H1 (cell line): Measurements from ENCODE around the gene RPL41. TPM values are rescaled to one million over a fixed set of nuclear protein-coding genes. Genes with fewer than 3 reads are reported as not detected.

Experiments
- ASH2L ChIP-seq: fragments of 200-600, 300-600 bp; sonication (generic); IDR thresholded peaks from one replicate; pipeline ENCODE4 v1.7.1; 2017; ENCODE audit warnings: low read length
- ATF2 ChIP-seq: IDR thresholded peaks from 2 replicates; pipeline ENCODE4 v1.6.1; 2012; ENCODE audit warnings: low read length, inconsistent platforms
- CHD1 ChIP-seq: IDR thresholded peaks from 2 replicates; pipeline ENCODE4 v1.6.1; 2012; ENCODE audit warnings: low read depth, low read length, improper control_type of control experiment
- CTBP2 ChIP-seq: IDR thresholded peaks from 2 replicates; pipeline ENCODE4 v1.7.0; 2011; ENCODE audit warnings: borderline replicate concordance, mild to moderate bottlenecking, moderate library complexity, mixed read lengths, low read length; ENCODE audit not compliant: insufficient read depth, insufficient read length
- EGR1 ChIP-seq: IDR thresholded peaks from 2 replicates; pipeline ENCODE4 v1.6.1; 2011; ENCODE audit warnings: low read depth, low read length, borderline replicate concordance
- FOSL1 ChIP-seq: IDR thresholded peaks from 2 replicates; pipeline ENCODE4 v1.6.1; 2011; ENCODE audit warnings: mild to moderate bottlenecking, low read depth, low read length, moderate library complexity; ENCODE audit not compliant: insufficient read depth
- GTF2F1 ChIP-seq: IDR thresholded peaks from 2 replicates; pipeline ENCODE4 v1.6.1; 2012; ENCODE audit warnings: low read depth, low read length, improper control_type of control experiment, borderline replicate concordance
- JUN ChIP-seq: IDR thresholded peaks from 2 replicates; pipeline ENCODE4 v1.6.1; 2011; ENCODE audit warnings: low read depth, mild to moderate bottlenecking, improper control_type of control experiment, low read length
- KDM1A ChIP-seq: fragments of 200-600, 300-600 bp; sonication (generic); IDR thresholded peaks from 2 replicates; pipeline ENCODE4 v1.7.1; 2016; ENCODE audit warnings: mild to moderate bottlenecking, low read length, borderline replicate concordance
- KDM4A ChIP-seq: IDR thresholded peaks from one replicate; pipeline ENCODE4 v1.7.1; 2012; ENCODE audit warnings: low read depth, mild to moderate bottlenecking, moderate library complexity, low read length, inconsistent platforms; ENCODE audit not compliant: severe bottlenecking
- PHF8 ChIP-seq: fragments of 200-600 bp; sonication (generic); conservative IDR thresholded peaks from 2 replicates; pipeline ENCODE4 v1.7.1; 2012; ENCODE audit warnings: low read depth, mild to moderate bottlenecking, inconsistent platforms, low read length, moderate library complexity
- POLR2A ChIP-seq, 2 experiments: IDR thresholded peaks; 1 replicate in 1 of 2; 2 replicates in 1 of 2; pipeline ENCODE4 v1.6.1; 2011; ENCODE audit warnings: low read depth in 2 of 2, low read length in 2 of 2, mild to moderate bottlenecking in 2 of 2; ENCODE audit errors: control extremely low read depth in 1 of 2
- RFX5 ChIP-seq: IDR thresholded peaks from 2 replicates; pipeline ENCODE4 v1.6.1; 2011; ENCODE audit warnings: low read depth, low read length, improper control_type of control experiment, borderline replicate concordance
- RXRA ChIP-seq: IDR thresholded peaks from 2 replicates; pipeline ENCODE4 v1.6.1; 2011; ENCODE audit warnings: low read depth, mild to moderate bottlenecking, low read length, moderate library complexity; ENCODE audit not compliant: insufficient read depth
- SIX5 ChIP-seq: IDR thresholded peaks from 2 replicates; pipeline ENCODE4 v1.6.1; 2011; ENCODE audit warnings: mild to moderate bottlenecking, low read depth, low read length
- SP1 ChIP-seq: IDR thresholded peaks from 2 replicates; pipeline ENCODE4 v1.6.1; 2011; ENCODE audit warnings: low read depth, low read length
- ZNF274 ChIP-seq: IDR thresholded peaks from 2 replicates; pipeline ENCODE4 v1.7.0; 2012; ENCODE audit warnings: low read length, borderline replicate concordance; ENCODE audit errors: extremely low read depth
- polyA plus RNA-seq, 7 experiments: library from polyadenylated mRNA; depleted of rRNA in 3 of 7; stranded (reverse) in 5 of 7; unstranded in 2 of 7; fragments of >200 nt in 5 of 7; fragments of 200-250 nt in 2 of 7; gene quantifications; 1 replicate in 5 of 7; 2 replicates in 1 of 7; 4 replicates in 1 of 7; pipeline versions ENCODE4 v1.2.1 to v1.2.3, GENCODE V29; 2011 to 2013; ENCODE audit warnings: missing spikeins in 2 of 7, mixed read lengths in 2 of 7
- total RNA-seq: library from RNA; stranded (reverse); fragmentation: NEBNext Ultra II Directional; extraction: Animal tissue kit (Norgen Biotek cat#: 25700); gene quantifications from 2 replicates; pipeline ENCODE4 v1.2.1, GENCODE V29; 2021

RPL41 gene
- total and polyA plus RNA-seq, 2 of the 8 experiments (the other 6 are each of a cell fraction or from before 2014, with no cell fraction given), result 4,440 to 16,488 TPM

GRCh38 chr12:56078931-56079722 is 37.3 kb upstream of the RPL41 start (continued):
- no peak for TF ChIP-seq CHD1
- no peak for TF ChIP-seq GTF2F1
- TF ChIP-seq FOSL1, result no peak
- peak in 1 of 2 experiments; percentile 84; a peak in 2 of 3 replicates for TF ChIP-seq POLR2A (IDR thresholded peaks at IDR 0.05; ENCODE audit: control extremely low read depth in 1 of 2, low read depth in 2 of 2, low read length in 2 of 2)
- TF ChIP-seq RFX5, result no peak
- 0 out of 2 replicates have a peak, but pooled peaks have one; percentile 10 for TF ChIP-seq KDM1A
- TF ChIP-seq CTBP2, result no peak
- peak; percentile 41 for TF ChIP-seq ASH2L
- TF ChIP-seq RXRA, result no peak
- TF ChIP-seq SIX5, result no peak
- no peak for TF ChIP-seq ATF2
- TF ChIP-seq JUN, result no peak
- no peak for TF ChIP-seq SP1
- TF ChIP-seq KDM4A, result peak; percentile 33
- peak; percentile 86 for TF ChIP-seq PHF8
- no peak for TF ChIP-seq EGR1
- TF ChIP-seq ZNF274, result no peak
